ENCODE data around the gene TMEM141.
"Not testable (repeated sequence)": the region's sequence is repeated elsewhere in the genome, so short reads cannot be mapped to it uniquely, and the experiment has no call there.

The TMEM141 gene

DNA sequence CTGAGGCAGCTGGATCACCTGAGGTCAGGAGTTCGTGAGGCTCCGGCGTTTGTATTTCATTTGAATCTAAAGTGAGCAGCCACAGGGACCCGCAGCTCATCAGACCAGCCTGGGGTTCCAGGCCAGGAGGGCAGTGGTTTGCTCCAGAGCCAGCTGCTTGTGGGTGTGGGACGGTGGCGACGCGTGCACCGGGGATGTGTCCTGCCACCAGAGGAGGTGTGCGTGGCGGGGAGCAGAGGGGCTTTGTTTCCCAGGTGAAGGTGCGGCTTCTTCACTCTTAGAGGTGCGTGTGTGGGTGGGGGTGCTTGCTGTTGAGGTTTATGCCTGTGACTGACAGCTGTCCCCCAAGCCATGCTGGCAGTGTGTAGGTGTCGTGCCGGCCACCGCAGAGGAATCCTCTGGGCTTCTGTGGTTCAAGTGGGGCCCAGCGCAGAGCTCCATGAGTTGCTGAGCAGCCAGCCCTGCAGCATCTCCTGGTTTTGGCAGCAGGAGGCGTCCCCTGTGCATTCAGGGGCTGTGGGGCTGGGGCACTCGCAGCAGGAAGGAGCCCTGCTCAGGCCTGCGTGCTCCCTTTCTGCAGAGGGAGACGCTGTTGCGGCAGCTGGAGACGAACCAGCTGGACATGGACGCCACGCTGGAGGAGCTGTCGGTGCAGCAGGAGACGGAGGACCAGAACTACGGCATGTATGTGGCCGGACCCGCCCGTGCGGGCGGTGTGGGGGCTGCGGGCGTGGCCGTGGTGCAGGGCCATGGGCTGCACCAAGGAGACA is 44.2 kb downstream of the TMEM141 start:
- Histone ChIP-seq H3K36me3 (ENCODE audit: control insufficient read depth, insufficient read depth, low read length) (peaks cover 20% of the 10 kb centered on the region), H3K4me1 (ENCODE audit: control insufficient read depth, insufficient read depth, low read length) (peaks cover 16% of the 10 kb centered on the region), H3K27ac (ENCODE audit: insufficient read depth, low read depth, low read length, poor library complexity, severe bottlenecking) (no peak overlapping the region), H3K27me3 (ENCODE audit: control insufficient read depth, insufficient read depth, low read length, poor library complexity, severe bottlenecking) (no peaks in the 10 kb centered on the region), H3K9me3 (ENCODE audit: control insufficient read depth, low read length) (no peaks in the 10 kb centered on the region), H3K4me3 (ENCODE audit: insufficient read depth, low read depth, low read length) (no peak overlapping the region)
- WGBS, 2 experiments: 95 to 96% methylated on average over 36 of the region's 36 CpGs

DNA sequence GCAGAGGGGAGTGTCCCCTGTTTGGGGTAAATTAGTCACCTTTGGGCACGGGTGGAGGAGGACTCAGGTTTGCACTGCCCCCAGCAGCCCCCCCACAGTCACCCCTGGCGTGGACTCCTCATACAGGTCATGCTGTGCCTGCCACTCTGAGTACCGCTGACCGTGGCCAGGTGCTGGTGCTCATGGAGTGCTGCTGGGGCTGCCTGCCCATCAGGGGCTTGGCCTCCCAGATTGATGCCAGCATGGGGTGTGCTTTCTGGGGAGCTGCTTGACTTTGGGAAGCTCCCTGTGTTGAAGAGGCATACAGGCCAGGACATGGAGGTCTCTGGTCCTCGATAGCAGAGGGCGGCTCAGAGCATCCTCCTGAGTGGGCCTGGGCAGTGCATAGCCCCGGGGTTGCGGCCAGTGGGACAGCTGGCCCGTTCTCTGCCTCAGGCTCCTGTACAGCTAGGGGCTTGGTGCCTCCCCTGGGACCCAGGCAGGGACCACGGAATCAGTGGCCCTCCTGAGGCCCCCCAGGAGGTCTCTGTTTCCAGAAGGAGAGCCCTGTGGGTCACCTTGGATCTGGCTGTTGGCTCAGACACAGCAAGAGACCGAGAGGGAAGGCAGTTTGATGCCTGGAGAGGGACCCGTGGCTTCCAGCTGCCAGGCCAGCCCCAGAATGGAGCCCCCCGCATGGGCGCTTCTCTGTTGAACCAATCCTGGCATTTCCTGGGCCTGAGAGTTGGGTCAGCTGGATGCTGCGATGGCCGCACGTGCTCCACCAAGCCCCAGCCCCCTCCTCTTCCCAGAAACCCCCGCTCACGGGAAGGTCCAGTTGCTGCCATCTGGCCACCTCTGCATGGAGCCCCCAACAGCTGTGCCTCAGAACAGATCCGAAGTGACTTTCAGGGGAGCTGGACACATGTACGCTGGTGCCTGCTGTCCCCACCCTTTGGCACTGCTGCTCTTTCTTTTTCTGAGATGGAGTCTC is 45.1 kb downstream of the TMEM141 start:
- H3K4me1 ChIP-seq (ENCODE audit: control insufficient read depth, insufficient read depth, low read length): peaks cover 24% of the 10 kb centered on the region
- no peak overlapping the region for H3K4me3 ChIP-seq (ENCODE audit: insufficient read depth, low read depth, low read length)
- no peaks in the 10 kb centered on the region for H3K9me3 ChIP-seq (ENCODE audit: control insufficient read depth, low read length)
- peaks cover 17% of the 10 kb centered on the region for H3K36me3 ChIP-seq (ENCODE audit: control insufficient read depth, insufficient read depth, low read length)
- no peak overlapping the region for H3K27ac ChIP-seq (ENCODE audit: insufficient read depth, low read depth, low read length, poor library complexity, severe bottlenecking)
- H3K27me3 ChIP-seq (ENCODE audit: control insufficient read depth, insufficient read depth, low read length, poor library complexity, severe bottlenecking): no peaks in the 10 kb centered on the region
- WGBS, 2 experiments: 91% methylated on average over 21 of the region's 21 CpGs

DNA sequence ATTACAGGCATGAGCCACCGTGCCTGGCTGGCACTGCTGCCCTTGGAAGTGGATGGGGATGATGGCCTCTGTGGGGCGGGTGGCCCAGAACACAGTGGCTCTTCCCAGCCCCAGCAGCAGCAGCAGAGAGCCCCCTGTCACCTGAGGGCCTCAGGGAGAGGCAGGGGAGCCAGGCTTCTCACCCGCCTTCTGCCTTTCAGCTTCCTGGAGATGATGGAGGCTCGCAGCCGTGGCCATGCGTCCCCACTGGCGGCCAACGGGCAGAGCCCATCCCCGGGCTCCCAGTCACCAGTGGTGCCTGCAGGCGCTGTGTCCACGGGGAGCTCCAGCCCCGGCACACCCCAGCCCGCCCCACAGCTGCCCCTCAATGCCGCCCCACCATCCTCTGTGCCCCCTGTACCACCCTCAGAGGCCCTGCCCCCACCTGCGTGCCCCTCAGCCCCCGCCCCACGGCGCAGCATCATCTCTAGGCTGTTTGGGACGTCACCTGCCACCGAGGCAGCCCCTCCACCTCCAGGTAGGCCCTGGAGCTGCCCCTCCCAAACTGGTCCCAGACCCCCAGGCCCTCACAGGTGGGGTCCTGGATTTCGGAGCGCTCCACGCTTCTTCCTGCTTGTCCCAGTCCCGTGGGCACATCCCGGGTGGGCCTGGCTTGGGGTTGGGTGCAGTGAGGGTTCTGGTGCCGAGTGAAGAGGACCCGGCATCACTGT is 46.2 kb downstream of the TMEM141 start:
- H3K4me3 ChIP-seq (ENCODE audit: insufficient read depth, low read depth, low read length): no peak overlapping the region
- H3K27ac ChIP-seq (ENCODE audit: insufficient read depth, low read depth, low read length, poor library complexity, severe bottlenecking): no peak overlapping the region
- peaks cover 35% of the 10 kb centered on the region for H3K4me1 ChIP-seq (ENCODE audit: control insufficient read depth, insufficient read depth, low read length)
- peaks cover 10% of the 10 kb centered on the region for H3K36me3 ChIP-seq (ENCODE audit: control insufficient read depth, insufficient read depth, low read length)
- 92 to 93% methylated on average over 27 of the region's 27 CpGs for WGBS, 2 experiments
- H3K9me3 ChIP-seq (ENCODE audit: control insufficient read depth, low read length): no peaks in the 10 kb centered on the region
- no peaks in the 10 kb centered on the region for H3K27me3 ChIP-seq (ENCODE audit: control insufficient read depth, insufficient read depth, low read length, poor library complexity, severe bottlenecking)

DNA sequence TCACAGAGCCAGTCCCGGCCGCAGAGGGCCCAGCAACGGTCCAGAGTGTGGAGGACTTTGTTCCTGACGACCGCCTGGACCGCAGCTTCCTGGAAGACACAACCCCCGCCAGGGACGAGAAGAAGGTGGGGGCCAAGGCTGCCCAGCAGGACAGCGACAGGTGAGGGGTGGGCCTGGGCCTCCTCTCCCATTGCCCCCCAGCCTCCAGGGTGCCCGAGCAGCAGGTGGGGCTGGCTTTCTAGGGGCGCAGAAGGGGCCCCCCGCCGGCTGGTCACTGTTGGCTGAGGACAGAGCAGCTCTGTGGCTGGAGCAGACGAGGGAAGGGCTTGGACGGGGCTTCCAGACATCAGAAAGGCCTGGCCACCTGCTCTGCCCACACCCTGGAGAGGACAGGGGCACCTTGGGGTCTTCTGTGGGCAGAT is 46.7 kb downstream of the TMEM141 start:
- not testable (repeated sequence) for H3K27me3 ChIP-seq (ENCODE audit: control insufficient read depth, insufficient read depth, low read length, poor library complexity, severe bottlenecking)

DNA sequence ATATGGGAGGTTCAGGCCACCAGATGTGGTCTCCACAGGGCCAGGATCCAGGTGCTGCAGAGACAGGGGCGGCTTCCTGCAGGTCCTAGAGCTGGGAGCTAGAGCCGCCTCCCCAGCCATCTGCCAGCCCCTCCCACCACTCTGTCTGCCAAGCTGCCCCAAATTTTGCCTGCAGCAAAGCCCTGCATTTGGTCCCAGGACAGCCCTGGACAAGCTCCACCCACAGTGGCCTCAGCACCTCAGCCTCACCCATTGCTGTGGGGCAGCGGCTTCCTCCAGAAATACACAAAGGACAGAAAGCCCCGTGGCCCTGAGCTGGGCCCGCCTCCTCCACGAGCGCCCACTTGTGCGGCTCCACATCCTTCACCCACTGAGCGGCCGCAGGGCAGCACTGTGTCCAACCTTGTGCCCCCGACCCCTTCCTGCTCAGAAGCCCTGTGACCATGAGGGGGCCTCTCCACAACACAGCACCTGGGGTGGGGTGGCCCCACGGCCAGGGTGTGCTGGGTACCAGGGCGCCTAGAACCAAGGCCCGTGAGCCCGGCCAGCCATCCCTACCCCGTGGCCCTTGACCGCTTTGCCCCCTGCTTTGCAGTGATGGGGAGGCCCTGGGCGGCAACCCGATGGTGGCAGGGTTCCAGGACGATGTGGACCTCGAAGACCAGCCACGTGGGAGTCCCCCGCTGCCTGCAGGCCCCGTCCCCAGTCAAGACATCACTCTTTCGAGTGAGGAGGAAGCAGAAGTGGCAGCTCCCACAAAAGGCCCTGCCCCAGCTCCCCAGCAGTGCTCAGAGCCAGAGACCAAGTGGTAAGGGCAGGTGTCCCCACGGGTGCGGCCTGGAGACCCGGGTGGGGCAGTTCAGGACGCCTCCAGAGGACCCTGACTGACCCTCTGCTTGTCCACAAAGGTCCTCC is 47.4 kb downstream of the TMEM141 start:
- no peaks in the 10 kb centered on the region for H3K9me3 ChIP-seq (ENCODE audit: control insufficient read depth, low read length)
- H3K4me3 ChIP-seq (ENCODE audit: insufficient read depth, low read depth, low read length): no peak overlapping the region
- peaks cover 9% of the 10 kb centered on the region for H3K36me3 ChIP-seq (ENCODE audit: control insufficient read depth, insufficient read depth, low read length)
- H3K27me3 ChIP-seq (ENCODE audit: control insufficient read depth, insufficient read depth, low read length, poor library complexity, severe bottlenecking): no peaks in the 10 kb centered on the region
- no peak overlapping the region for H3K27ac ChIP-seq (ENCODE audit: insufficient read depth, low read depth, low read length, poor library complexity, severe bottlenecking)
- peaks cover 41% of the 10 kb centered on the region for H3K4me1 ChIP-seq (ENCODE audit: control insufficient read depth, insufficient read depth, low read length)
- 93% methylated on average over 29 of the region's 29 CpGs for WGBS, 2 experiments

More for the DNA sequence above, 46.7 kb downstream of the TMEM141 start:
- peaks cover 38% of the 10 kb centered on the region for H3K4me1 ChIP-seq (ENCODE audit: control insufficient read depth, insufficient read depth, low read length)
- 95 to 96% methylated on average over 15 of the region's 15 CpGs for WGBS, 2 experiments
- not testable (repeated sequence) for H3K36me3 ChIP-seq (ENCODE audit: control insufficient read depth, insufficient read depth, low read length); H3K9me3 ChIP-seq (ENCODE audit: control insufficient read depth, low read length); H3K4me3 ChIP-seq (ENCODE audit: insufficient read depth, low read depth, low read length); H3K27ac ChIP-seq (ENCODE audit: insufficient read depth, low read depth, low read length, poor library complexity, severe bottlenecking)

DNA sequence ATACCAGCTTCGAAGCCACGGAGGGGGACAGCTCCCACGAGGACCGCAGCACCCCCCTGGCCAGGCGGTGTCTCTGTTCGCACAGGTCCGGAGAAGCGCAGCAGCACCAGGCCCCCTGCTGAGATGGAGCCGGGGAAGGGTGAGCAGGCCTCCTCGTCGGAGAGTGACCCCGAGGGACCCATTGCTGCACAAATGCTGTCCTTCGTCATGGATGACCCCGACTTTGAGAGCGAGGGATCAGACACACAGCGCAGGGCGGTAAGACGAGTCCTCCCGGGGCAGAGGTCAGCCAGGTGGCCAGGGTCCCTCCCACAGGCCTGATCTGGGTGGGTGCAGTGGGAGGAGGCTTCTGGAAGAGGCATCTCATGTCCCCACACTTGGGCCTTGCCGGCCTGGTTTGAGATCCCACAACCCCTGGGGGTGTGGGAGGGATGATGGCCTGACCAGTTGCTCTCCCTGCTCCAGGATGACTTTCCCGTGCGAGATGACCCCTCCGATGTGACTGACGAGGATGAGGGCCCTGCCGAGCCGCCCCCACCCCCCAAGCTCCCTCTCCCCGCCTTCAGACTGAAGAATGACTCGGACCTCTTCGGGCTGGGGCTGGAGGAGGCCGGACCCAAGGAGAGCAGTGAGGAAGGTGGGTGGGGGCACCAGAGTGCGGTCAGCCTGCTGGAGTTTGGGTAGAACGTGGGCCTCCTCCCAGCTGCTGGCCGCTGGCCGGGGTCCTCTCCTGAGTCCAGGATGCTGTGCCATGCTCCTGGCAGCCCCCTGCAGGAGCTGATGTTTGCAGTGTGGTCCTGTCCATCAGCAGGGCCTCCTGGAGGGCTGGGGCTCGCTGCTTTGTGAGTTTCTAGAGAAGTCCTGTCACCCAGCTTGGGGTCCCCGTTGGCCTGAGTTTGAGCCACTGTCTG is 48.3 kb downstream of the TMEM141 start:
- Histone ChIP-seq H3K27ac (ENCODE audit: insufficient read depth, low read depth, low read length, poor library complexity, severe bottlenecking) (no peak overlapping the region), H3K27me3 (ENCODE audit: control insufficient read depth, insufficient read depth, low read length, poor library complexity, severe bottlenecking) (peaks cover 7% of the 10 kb centered on the region), H3K4me1 (ENCODE audit: control insufficient read depth, insufficient read depth, low read length) (peaks cover 41% of the 10 kb centered on the region), H3K9me3 (ENCODE audit: control insufficient read depth, low read length) (no peaks in the 10 kb centered on the region), H3K4me3 (ENCODE audit: insufficient read depth, low read depth, low read length) (no peak overlapping the region), H3K36me3 (ENCODE audit: control insufficient read depth, insufficient read depth, low read length) (peaks cover 9% of the 10 kb centered on the region)
- WGBS, 2 experiments: 90 to 92% methylated on average over 36 of the region's 36 CpGs

DNA sequence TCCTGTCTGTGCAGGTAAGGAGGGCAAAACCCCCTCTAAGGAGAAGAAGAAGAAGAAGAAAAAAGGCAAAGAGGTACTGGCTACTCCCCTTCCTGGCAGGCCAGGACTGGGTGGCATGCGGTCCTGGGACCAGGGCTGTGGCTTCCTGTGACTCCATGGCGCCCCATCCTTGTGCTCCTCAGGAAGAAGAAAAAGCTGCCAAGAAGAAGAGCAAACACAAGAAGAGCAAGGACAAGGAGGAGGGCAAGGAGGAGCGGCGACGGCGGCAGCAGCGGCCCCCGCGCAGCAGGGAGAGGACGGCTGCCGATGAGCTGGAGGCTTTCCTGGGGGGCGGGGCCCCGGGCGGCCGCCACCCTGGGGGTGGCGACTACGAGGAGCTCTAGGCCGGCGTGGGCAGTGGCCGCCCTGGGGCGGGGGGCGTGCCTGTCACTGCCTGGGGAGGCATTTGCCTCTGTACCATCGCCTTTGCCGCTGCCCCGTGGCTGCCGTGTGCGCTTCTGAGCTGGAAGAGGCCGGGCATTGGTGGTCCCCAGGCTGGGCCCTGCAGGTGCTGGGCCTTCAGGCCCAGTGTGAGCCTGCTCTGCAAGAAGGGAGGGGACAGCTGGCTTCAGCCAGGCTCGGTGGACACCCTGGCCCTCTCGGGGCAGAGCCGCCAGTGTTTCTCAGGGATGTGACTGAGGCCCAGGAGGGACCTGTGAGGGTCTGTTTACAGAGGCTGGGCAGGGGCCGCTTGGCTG is 49.2 kb downstream of the TMEM141 start:
- H3K27me3 ChIP-seq (ENCODE audit: control insufficient read depth, insufficient read depth, low read length, poor library complexity, severe bottlenecking): peaks cover 13% of the 10 kb centered on the region
- peak overlapping the region; percentile 50 for H3K27ac ChIP-seq (ENCODE audit: insufficient read depth, low read depth, low read length, poor library complexity, severe bottlenecking)
- WGBS, 2 experiments: 72 to 76% methylated on average over 32 of the region's 32 CpGs
- peaks cover 41% of the 10 kb centered on the region for H3K4me1 ChIP-seq (ENCODE audit: control insufficient read depth, insufficient read depth, low read length)
- peaks cover 9% of the 10 kb centered on the region for H3K36me3 ChIP-seq (ENCODE audit: control insufficient read depth, insufficient read depth, low read length)
- no peak overlapping the region for H3K4me3 ChIP-seq (ENCODE audit: insufficient read depth, low read depth, low read length)
- no peaks in the 10 kb centered on the region for H3K9me3 ChIP-seq (ENCODE audit: control insufficient read depth, low read length)

DNA sequence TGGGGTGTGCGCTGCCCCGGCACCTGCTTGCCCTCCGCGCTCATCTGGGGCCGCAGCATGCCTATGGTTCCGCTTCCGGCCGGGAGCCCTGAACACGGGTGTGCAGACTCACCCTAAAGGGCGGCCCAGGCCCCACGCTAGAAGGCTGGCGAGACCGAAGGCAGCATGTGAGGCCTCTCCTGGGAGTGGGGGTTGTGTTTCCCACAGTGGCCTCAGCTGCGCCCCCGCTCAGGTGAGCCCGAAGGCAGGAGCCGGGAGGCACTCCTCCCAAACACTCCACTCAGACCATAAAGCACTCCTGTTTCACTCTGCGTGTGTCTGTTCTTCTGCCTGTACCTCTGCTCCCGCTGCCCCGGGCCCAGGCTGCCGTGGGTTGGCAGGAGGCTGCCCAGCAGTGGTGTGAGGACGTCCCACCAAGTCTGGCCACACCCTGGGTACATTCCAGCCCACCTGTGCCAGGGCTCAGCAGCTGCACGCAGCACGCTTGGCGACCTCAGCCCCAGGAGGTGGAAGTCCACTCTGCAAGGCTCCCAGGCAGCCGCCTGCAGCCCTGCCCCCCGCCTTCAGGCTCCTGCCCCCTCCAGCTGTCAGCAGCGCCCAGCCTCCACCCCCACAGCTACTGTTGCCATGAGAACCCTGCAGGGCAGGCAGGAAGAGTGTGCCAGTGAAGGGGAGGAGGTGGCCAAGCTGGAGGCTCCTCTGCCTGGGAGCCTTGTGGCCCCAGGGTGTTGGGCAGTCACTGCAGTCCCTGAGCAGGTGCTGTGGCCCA is 49.9 kb downstream of the TMEM141 start:
- peak overlapping the region; percentile 50 for H3K27ac ChIP-seq (ENCODE audit: insufficient read depth, low read depth, low read length, poor library complexity, severe bottlenecking)

More for the DNA sequence above, 49.9 kb downstream of the TMEM141 start:
- peaks cover 20% of the 10 kb centered on the region for H3K27me3 ChIP-seq (ENCODE audit: control insufficient read depth, insufficient read depth, low read length, poor library complexity, severe bottlenecking)
- H3K36me3 ChIP-seq (ENCODE audit: control insufficient read depth, insufficient read depth, low read length): peaks cover 3% of the 10 kb centered on the region
- WGBS, 2 experiments: 70 to 71% methylated on average over 28 of the region's 28 CpGs
- peaks cover 41% of the 10 kb centered on the region for H3K4me1 ChIP-seq (ENCODE audit: control insufficient read depth, insufficient read depth, low read length)
- H3K9me3 ChIP-seq (ENCODE audit: control insufficient read depth, low read length): no peaks in the 10 kb centered on the region
- no peak overlapping the region for H3K4me3 ChIP-seq (ENCODE audit: insufficient read depth, low read depth, low read length)
